H1 (cell line): ENCODE measurements around the gene TRIM59. TPM values are rescaled to one million over a fixed set of nuclear protein-coding genes. Genes with fewer than 3 reads are reported as not detected.

Source experiments
- BCL11A ChIP-seq, 2 experiments: IDR thresholded peaks; one replicate each; pipeline ENCODE4 v1.6.1; 2011; ENCODE audit warnings: low read depth in 2 of 2, low read length in 2 of 2, mild to moderate bottlenecking in 2 of 2
- CHD7 ChIP-seq: fragments of 300-600 bp; sonication (generic); IDR thresholded peaks from 2 replicates; pipeline ENCODE4 v1.7.1; 2012; ENCODE audit warnings: low read length, moderate library complexity, mild to moderate bottlenecking, inconsistent platforms; ENCODE audit not compliant: insufficient replicate concordance
- EGR1 ChIP-seq: IDR thresholded peaks from 2 replicates; pipeline ENCODE4 v1.6.1; 2011; ENCODE audit warnings: low read depth, low read length, borderline replicate concordance
- EZH2 ChIP-seq: fragments of 200-600 bp; sonication (generic); IDR thresholded peaks from 2 replicates; pipeline ENCODE4 v1.7.1; 2012; ENCODE audit warnings: low read depth, mild to moderate bottlenecking, moderate library complexity, low read length, inconsistent platforms; ENCODE audit not compliant: severe bottlenecking
- RBBP5 ChIP-seq: IDR thresholded peaks from 2 replicates; pipeline ENCODE4 v1.7.1; 2012; ENCODE audit warnings: low read depth, mild to moderate bottlenecking, inconsistent platforms, low read length, moderate library complexity, borderline replicate concordance
- TCF12 ChIP-seq: IDR thresholded peaks from 2 replicates; pipeline ENCODE4 v1.6.1; 2011; ENCODE audit warnings: low read depth, mild to moderate bottlenecking, low read length
- polyA plus RNA-seq, 7 experiments: library from polyadenylated mRNA; depleted of rRNA in 3 of 7; stranded (reverse) in 5 of 7; unstranded in 2 of 7; fragments of >200 nt in 5 of 7; fragments of 200-250 nt in 2 of 7; gene quantifications; 1 replicate in 5 of 7; 2 replicates in 1 of 7; 4 replicates in 1 of 7; pipeline versions ENCODE4 v1.2.1 to v1.2.3, GENCODE V29; 2011 to 2013; ENCODE audit warnings: missing spikeins in 2 of 7, mixed read lengths in 2 of 7
- total RNA-seq: library from RNA; stranded (reverse); fragmentation: NEBNext Ultra II Directional; extraction: Animal tissue kit (Norgen Biotek cat#: 25700); gene quantifications from 2 replicates; pipeline ENCODE4 v1.2.1, GENCODE V29; 2021

Gene TRIM59
- total and polyA plus RNA-seq, 2 of the 8 experiments (the other 6 are each of a cell fraction or from before 2014, with no cell fraction given) = 11.6 to 53.4 TPM

- TF ChIP-seq CHD7 = no peak
- no peak for TF ChIP-seq RBBP5
- TF ChIP-seq EGR1 = no peak
- TF ChIP-seq BCL11A (IDR thresholded peaks at IDR 0.05; ENCODE audit: low read depth in 2 of 2, low read length in 2 of 2) = no peak
- TF ChIP-seq EZH2 = no peak
- no peak for TF ChIP-seq TCF12
These were observed 6.3 kb upstream of the TRIM59 start (continued) for GRCh38 chr3:160455846-160456245.
